SK-N-SH (cell line): ENCODE measurements around the gene MKRN2OS. TPM values are rescaled to one million over a fixed set of nuclear protein-coding genes. Genes with fewer than 3 reads are reported as not detected.

Experiments used
- CTCF ChIA-PET: fragments of 300-600, 350-600 bp; formaldehyde crosslinking; extraction: SDS; loops from one replicate; lab custom pipeline; 2021; lab: Yijun Ruan, JAX
- POLR2A ChIA-PET: fragments of 350-600 bp; sonication (Branson Sonifier 250); formaldehyde crosslinking; extraction: SDS; loops from one replicate; lab custom pipeline; 2020; ENCODE audit warnings: antibody characterized with exemption, inconsistent platforms; lab: Yijun Ruan, JAX
- DNase-seq: peaks from one replicate; pipeline ENCODE4 v3.0.0; 2012
- H2AFZ ChIP-seq: fragments of 200-600 bp; sonication (generic); 2 replicates; pipeline ENCODE4 v1.8.1; 2016; ENCODE audit warnings: antibody characterized with exemption, mild to moderate bottlenecking, low read depth
- H3F3A ChIP-seq: fragments of 200-600 bp; sonication (generic); replicated peaks from 2 replicates; pipeline ENCODE3; 2016; ENCODE audit warnings: antibody characterized with exemption, mild to moderate bottlenecking; ENCODE audit not compliant: insufficient read depth
- H3K27ac ChIP-seq, 2 experiments: fragments of 200-500 bp in 1 of 2; fragments of 200-600 bp in 1 of 2; sonication (Bioruptor generic) in 1 of 2; sonication (generic), shearing (Covaris generic) in 1 of 2; 2 replicates each; pipeline versions ENCODE4 v1.5.1 to v1.6.1; 2014 to 2016; ENCODE audit warnings: low read depth in 2 of 2, inconsistent platforms in 1 of 2, low read length in 1 of 2, mild to moderate bottlenecking in 1 of 2, mixed read lengths in 1 of 2
- H3K27me3 ChIP-seq: fragments of 200-600 bp; sonication (generic), shearing (Covaris generic); 2 replicates; pipeline ENCODE4 v1.6.1; 2016; ENCODE audit warnings: mixed run types; ENCODE audit not compliant: insufficient read depth
- H3K36me3 ChIP-seq, 2 experiments: fragments of 200-500 bp in 1 of 2; fragments of 200-600 bp in 1 of 2; sonication (Bioruptor generic) in 1 of 2; sonication (generic) in 1 of 2; replicated peaks in 1 of 2; 2 replicates each; pipeline versions ENCODE3 to v1.5.1; 2014 to 2016; ENCODE audit warnings: low read length in 1 of 2, mild to moderate bottlenecking in 1 of 2; ENCODE audit not compliant: insufficient read depth in 2 of 2, control insufficient read depth in 1 of 2
- H3K4me1 ChIP-seq, 2 experiments: fragments of 200-500 bp in 1 of 2; fragments of 200-600 bp in 1 of 2; sonication (Bioruptor generic) in 1 of 2; sonication (generic), shearing (Covaris generic) in 1 of 2; 2 replicates each; pipeline versions ENCODE4 v1.5.1 to v1.6.1; 2014 to 2016; ENCODE audit warnings: low read depth in 1 of 2, low read length in 1 of 2, mixed run types in 1 of 2; ENCODE audit not compliant: insufficient read depth in 2 of 2, control insufficient read depth in 1 of 2
- H3K4me2 ChIP-seq: fragments of 200-600 bp; sonication (generic), shearing (Covaris generic); 2 replicates; pipeline ENCODE4 v1.6.1; 2017; ENCODE audit warnings: mixed run types
- H3K4me3 ChIP-seq, 2 experiments: fragments of 200-500 bp in 1 of 2; fragments of 200-600 bp in 1 of 2; sonication (Bioruptor generic) in 1 of 2; sonication (generic), shearing (Covaris generic) in 1 of 2; 2 replicates each; pipeline versions ENCODE4 v1.5.1 to v1.8.1; 2014 to 2016; ENCODE audit warnings: low read depth in 2 of 2, inconsistent platforms in 1 of 2, low read length in 1 of 2, mild to moderate bottlenecking in 1 of 2, mixed read lengths in 1 of 2, moderate library complexity in 1 of 2
- H3K79me2 ChIP-seq: fragments of 200-600 bp; sonication (generic); 2 replicates; pipeline ENCODE4 v1.8.1; 2017; ENCODE audit warnings: mild to moderate bottlenecking; ENCODE audit not compliant: insufficient read depth
- H3K9ac ChIP-seq: fragments of 200-600 bp; sonication (generic); 2 replicates; pipeline ENCODE4 v1.6.1; 2017; ENCODE audit warnings: mixed run types
- H3K9me2 ChIP-seq: fragments of 200-600 bp; sonication (generic); 2 replicates; pipeline ENCODE4 v1.6.1; 2017; ENCODE audit warnings: mixed run types
- H3K9me3 ChIP-seq: fragments of 200-600 bp; sonication (generic); 2 replicates; pipeline ENCODE4 v1.6.1; 2017; ENCODE audit warnings: mixed run types, mild to moderate bottlenecking, moderate library complexity
- H4K20me1 ChIP-seq: fragments of 200-600 bp; sonication (generic); 2 replicates; pipeline ENCODE4 v1.6.1; 2017; ENCODE audit warnings: mild to moderate bottlenecking, mixed run types; ENCODE audit not compliant: insufficient read depth
- EP300 ChIP-seq, 2 experiments: IDR thresholded peaks; 2 replicates each; pipeline versions ENCODE4 v1.4.0 to v1.6.1; 2012; ENCODE audit warnings: borderline replicate concordance in 1 of 2, low read depth in 1 of 2, low read length in 1 of 2
- FOSL2 ChIP-seq: IDR thresholded peaks from 2 replicates; pipeline ENCODE4 v1.4.0; 2012; ENCODE audit warnings: low read depth, mild to moderate bottlenecking, moderate library complexity, borderline replicate concordance
- FOXJ3 ChIP-seq: sonication (generic); formaldehyde crosslinking; IDR thresholded peaks from 2 replicates; pipeline ENCODE4 v1.5.1; 2020; ENCODE audit warnings: mild to moderate bottlenecking, missing genetic modification reagents
- FOXM1 ChIP-seq: IDR thresholded peaks from 2 replicates; pipeline ENCODE4 v1.4.0; 2012; ENCODE audit warnings: low read depth, mild to moderate bottlenecking
- JUND ChIP-seq: IDR thresholded peaks from 2 replicates; pipeline ENCODE4 v1.4.0; 2012
- MAX ChIP-seq: IDR thresholded peaks from 2 replicates; pipeline ENCODE4 v1.4.0; 2012; ENCODE audit warnings: low read depth
- NRF1 ChIP-seq: IDR thresholded peaks from 2 replicates; pipeline ENCODE4 v1.6.1; 2012; ENCODE audit warnings: low read depth, mild to moderate bottlenecking, low read length
- POLR2AphosphoS5 ChIP-seq: IDR thresholded peaks from 2 replicates; pipeline ENCODE4 v1.6.1; 2012; ENCODE audit warnings: low read depth, low read length
- RAD21 ChIP-seq: IDR thresholded peaks from 2 replicates; pipeline ENCODE4 v1.6.1; 2012; ENCODE audit warnings: mild to moderate bottlenecking, low read length
- RCOR1 ChIP-seq: fragments of 150-350 bp; IDR thresholded peaks from 2 replicates; pipeline ENCODE4 v1.6.1; 2017; ENCODE audit warnings: antibody characterized with exemption, low read length
- RFX5 ChIP-seq: IDR thresholded peaks from 2 replicates; pipeline ENCODE4 v1.6.1; 2012; ENCODE audit warnings: mild to moderate bottlenecking, improper control_type of control experiment, low read length
- RXRA ChIP-seq: IDR thresholded peaks from 2 replicates; pipeline ENCODE4 v1.4.0; 2012; ENCODE audit warnings: low read depth, mild to moderate bottlenecking, borderline replicate concordance
- SMC3 ChIP-seq: IDR thresholded peaks from 2 replicates; pipeline ENCODE4 v1.6.1; 2012; ENCODE audit warnings: low read depth, low read length, improper control_type of control experiment
- TAF1 ChIP-seq: IDR thresholded peaks from 2 replicates; pipeline ENCODE4 v1.6.1; 2012; ENCODE audit warnings: low read depth, mild to moderate bottlenecking, low read length, moderate library complexity, borderline replicate concordance
- TEAD4 ChIP-seq: IDR thresholded peaks from 2 replicates; pipeline ENCODE4 v1.4.0; 2012; ENCODE audit warnings: mild to moderate bottlenecking, borderline replicate concordance; ENCODE audit not compliant: insufficient read depth
- USF1 ChIP-seq: IDR thresholded peaks from 2 replicates; pipeline ENCODE4 v1.4.0; 2012; ENCODE audit warnings: low read depth, borderline replicate concordance
- ZBTB33 ChIP-seq: IDR thresholded peaks from 2 replicates; pipeline ENCODE4 v1.4.0; 2012; ENCODE audit warnings: low read depth, borderline replicate concordance
- WGBS: methylation state at CpG from one replicate; pipeline ENCODE4 v1.1.6; 2017; ENCODE audit warnings: low lambda C conversion rate; 5-methylcytosine and 5-hydroxymethylcytosine counted together
- polyA plus RNA-seq, 3 experiments: library from polyadenylated mRNA; depleted of rRNA; stranded (reverse); fragments of >200 nt; gene quantifications; 2 replicates each; pipeline ENCODE4 v1.2.3, GENCODE V29; 2012
- TF ChIP-seq, protein P1 (sequence below): IDR thresholded peaks from 2 replicates; pipeline ENCODE4 v1.6.1; 2012; ENCODE audit warnings: mild to moderate bottlenecking, low read depth, low read length, moderate library complexity

Gene MKRN2OS
- polyA plus RNA-seq, 1 of the 3 experiments (the other 2 are of a cell fraction), result not detected

- Histone ChIP-seq H2AFZ (no peak overlapping the region), H3K4me1 (no peaks in the 10 kb centered on the region), H3K4me3 (no peak overlapping the region), H3K27me3 (no peaks in the 10 kb centered on the region), H3K9me2 (no peaks in the 10 kb centered on the region), H3K9me3 (no peaks in the 10 kb centered on the region), H3K27ac (no peak overlapping the region), H3K79me2 (0 out of 2 replicates have a peak, but pooled peaks cover 2% of the 10 kb centered on the region), H3K9ac (no peak overlapping the region), H3K36me3 (peaks cover 54 to 59% of the 10 kb centered on the region in 2 experiments), H4K20me1 (peaks cover 3% of the 10 kb centered on the region; the same call in 1 of the 2 replicates), H3F3A (peaks cover 16% of the 10 kb centered on the region), H3K4me2 (no peak overlapping the region)
- TF ChIP-seq FOXJ3, result no peak
- no peak for TF ChIP-seq SMC3
- TF ChIP-seq FOSL2, result no peak
- no peak for TF ChIP-seq JUND
- no peak for TF ChIP-seq EP300 (IDR thresholded peaks at IDR 0.05; ENCODE audit: borderline replicate concordance in 1 of 2, low read depth in 1 of 2, low read length in 1 of 2)
- TF ChIP-seq MAX, result no peak
- no peak for TF ChIP-seq RAD21
- TF ChIP-seq ZBTB33, result no peak
- no peak for TF ChIP-seq FOXM1
- TF ChIP-seq RFX5, result no peak
- no peak for TF ChIP-seq RXRA
- no peak for TF ChIP-seq USF1
- TF ChIP-seq TEAD4, result no peak
- TF ChIP-seq, protein P1, sequence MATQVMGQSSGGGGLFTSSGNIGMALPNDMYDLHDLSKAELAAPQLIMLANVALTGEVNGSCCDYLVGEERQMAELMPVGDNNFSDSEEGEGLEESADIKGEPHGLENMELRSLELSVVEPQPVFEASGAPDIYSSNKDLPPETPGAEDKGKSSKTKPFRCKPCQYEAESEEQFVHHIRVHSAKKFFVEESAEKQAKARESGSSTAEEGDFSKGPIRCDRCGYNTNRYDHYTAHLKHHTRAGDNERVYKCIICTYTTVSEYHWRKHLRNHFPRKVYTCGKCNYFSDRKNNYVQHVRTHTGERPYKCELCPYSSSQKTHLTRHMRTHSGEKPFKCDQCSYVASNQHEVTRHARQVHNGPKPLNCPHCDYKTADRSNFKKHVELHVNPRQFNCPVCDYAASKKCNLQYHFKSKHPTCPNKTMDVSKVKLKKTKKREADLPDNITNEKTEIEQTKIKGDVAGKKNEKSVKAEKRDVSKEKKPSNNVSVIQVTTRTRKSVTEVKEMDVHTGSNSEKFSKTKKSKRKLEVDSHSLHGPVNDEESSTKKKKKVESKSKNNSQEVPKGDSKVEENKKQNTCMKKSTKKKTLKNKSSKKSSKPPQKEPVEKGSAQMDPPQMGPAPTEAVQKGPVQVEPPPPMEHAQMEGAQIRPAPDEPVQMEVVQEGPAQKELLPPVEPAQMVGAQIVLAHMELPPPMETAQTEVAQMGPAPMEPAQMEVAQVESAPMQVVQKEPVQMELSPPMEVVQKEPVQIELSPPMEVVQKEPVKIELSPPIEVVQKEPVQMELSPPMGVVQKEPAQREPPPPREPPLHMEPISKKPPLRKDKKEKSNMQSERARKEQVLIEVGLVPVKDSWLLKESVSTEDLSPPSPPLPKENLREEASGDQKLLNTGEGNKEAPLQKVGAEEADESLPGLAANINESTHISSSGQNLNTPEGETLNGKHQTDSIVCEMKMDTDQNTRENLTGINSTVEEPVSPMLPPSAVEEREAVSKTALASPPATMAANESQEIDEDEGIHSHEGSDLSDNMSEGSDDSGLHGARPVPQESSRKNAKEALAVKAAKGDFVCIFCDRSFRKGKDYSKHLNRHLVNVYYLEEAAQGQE, result no peak
- TF ChIP-seq NRF1, result no peak
- TF ChIP-seq RCOR1, result no peak
- TF ChIP-seq POLR2AphosphoS5, result no peak
- no peak for TF ChIP-seq TAF1
- ChIA-PET CTCF (interaction anchor here (0.6 to 0.7 kb wide), 3 partner anchors 11 to 129 kb away, joined by 3 to 4 read pairs (median 3); no protein-coding TSS in a partner anchor), POLR2A (no interaction called here)
- DNase-seq, result no peak
- WGBS, result no CpG with 5 or more reads among the region's 4 CpGs
Measured at GRCh38 chr3:12590096-12590495, 44.8 kb upstream of the MKRN2OS start.
